GDM1 (cell line): ENCODE results near the gene CENPP.
"Not testable (repeated sequence)": the region's sequence is repeated elsewhere in the genome, so short reads cannot be mapped to it uniquely, and the experiment has no call there.

Experiments
- DNase-seq: peaks from one replicate; lab custom pipeline; 2025; lab: John Stamatoyannopoulos, UW

CENPP gene

GRCh38 chr9:92381775-92382174 lies 56.0 kb downstream of the CENPP start:
- no peak for DNase-seq

- DNase-seq: no peak
Measured at GRCh38 chr9:92384375-92384774, 58.6 kb downstream of the CENPP start.

DNA sequence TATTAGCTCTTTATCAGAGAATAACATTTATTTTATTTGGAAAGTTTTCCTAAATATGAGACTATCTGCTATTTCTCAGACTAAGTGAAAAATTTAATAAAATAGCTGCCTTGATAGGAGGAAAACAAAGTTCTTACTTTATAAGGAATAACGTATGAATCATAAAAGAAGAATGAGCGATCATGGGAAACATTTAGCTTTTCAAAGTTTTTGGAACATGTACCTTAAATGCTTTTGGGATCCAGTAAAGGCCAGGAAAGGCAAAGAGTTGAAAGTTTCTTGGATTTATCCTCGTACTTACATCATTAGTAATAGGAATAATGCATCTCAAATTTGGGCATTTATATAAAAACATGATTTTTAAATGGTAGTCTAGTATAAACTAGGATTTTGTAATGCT lies 59.2 kb downstream of the CENPP start:
- no peak for DNase-seq

GRCh38 chr9:92385477-92385876 lies 59.7 kb downstream of the CENPP start:
- DNase-seq: no peak

DNA sequence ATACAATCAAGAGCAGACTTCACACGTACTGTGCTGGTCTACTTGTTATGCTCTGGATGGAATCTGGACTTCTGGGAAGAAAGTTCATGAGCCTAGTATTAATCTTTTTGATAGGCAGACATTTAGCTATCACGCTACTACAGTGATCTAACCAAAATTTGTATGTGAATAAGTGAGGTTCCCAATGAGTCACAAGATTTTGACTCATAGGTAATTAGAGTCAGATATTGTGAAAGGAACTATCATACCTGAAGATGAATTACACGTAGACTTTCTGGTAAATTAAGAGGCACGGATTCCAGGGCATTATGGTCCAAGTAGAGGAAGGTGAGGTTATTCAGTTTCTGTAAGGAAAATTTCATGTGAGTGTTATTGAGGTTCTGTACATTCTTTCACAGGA lies 60.2 kb downstream of the CENPP start:
- no peak for DNase-seq

GRCh38 chr9:92392690-92393089 lies 66.9 kb downstream of the CENPP start:
- DNase-seq: no peak

DNA sequence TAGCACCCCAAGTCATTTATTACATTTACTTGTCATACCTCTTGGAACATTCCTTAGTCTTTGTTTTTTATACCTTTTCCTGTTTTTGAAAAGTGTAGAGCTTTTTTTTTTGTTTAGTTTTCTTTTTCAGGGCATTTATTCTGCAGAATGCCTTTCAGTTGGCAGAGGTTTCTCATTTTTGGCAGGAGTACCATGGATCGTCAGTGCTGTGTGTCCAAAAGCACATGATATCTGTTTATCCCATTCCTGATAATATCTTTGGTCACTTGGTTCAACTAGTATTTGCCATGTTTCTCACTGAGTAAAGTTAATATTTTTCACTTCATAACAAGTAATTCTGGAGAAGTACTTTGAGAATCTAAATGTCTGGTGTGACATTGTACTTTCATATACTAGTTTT lies 67.9 kb downstream of the CENPP start:
- no peak for DNase-seq

GRCh38 chr9:92395617-92396016 lies 69.9 kb downstream of the CENPP start:
- DNase-seq: no peak

DNA sequence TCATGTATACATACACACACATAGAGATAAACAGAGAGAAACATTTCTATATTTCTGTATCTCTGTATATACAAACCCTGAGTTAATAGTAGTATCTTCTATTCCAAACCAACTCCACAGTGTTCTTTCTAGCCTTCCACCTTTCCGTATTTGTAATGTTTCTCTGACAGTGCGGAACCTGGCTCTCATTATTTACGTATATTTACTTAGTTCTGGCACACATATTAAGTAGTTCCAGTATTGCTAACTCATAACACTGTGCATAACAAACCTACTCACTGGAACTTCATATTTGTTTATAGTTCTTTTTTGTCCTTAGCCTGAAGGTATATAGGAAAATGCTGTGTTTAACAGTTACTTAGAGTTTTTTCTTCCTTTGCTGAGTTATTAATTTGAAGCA lies 72.1 kb downstream of the CENPP start:
- DNase-seq: no peak

- DNase-seq: no peak
Measured at GRCh38 chr9:92402360-92402759, 76.6 kb downstream of the CENPP start.

GRCh38 chr9:92402826-92403745 lies 77.3 kb downstream of the CENPP start:
- no peak for DNase-seq

DNA sequence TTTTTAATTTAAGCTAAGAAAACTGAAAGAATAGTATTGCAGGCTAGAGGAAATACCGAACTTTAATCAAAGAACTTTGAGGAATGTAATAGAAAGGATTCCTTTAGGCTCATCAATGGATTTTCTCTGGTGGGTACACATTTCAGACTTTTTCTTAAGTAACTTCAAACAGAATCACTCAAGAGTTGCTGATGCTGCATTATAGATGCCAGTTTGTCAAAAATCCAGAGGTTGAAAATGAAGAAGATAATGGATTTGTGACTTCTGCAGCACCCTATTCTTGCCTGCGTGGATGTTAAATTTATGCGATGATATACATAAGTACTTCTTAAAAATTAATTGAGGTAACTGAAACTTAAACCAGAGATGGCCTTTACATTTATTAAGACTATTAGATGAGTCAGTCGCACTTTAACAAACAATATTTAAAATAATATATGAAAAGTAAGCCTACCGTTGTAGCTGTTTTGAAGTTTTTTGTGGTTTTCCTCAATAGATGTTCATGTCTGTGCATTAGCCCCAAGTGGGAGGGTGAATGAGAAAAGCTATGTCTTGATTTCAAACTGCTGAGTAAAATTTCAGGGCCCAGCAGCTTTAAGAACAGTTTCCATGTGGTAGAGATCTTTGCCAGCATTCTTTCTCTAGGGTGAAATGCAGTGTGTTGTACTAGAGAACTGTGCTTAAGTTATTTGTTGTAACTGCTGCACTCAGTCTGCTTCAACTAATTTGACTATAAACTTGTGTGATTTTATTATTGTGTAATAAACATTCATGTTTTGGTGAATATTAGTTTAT lies 78.5 kb downstream of the CENPP start, which contains the start of gene OGN:
Gene OGN (minus strand): TSS at position 537 of the 795 bp plus-strand sequence. CDS start 1,171 bp downstream, outside the sequence.
- DNase-seq: peak; percentile 6

GRCh38 chr9:92405818-92406217 lies 80.1 kb downstream of the CENPP start:
- no peak for DNase-seq

DNA sequence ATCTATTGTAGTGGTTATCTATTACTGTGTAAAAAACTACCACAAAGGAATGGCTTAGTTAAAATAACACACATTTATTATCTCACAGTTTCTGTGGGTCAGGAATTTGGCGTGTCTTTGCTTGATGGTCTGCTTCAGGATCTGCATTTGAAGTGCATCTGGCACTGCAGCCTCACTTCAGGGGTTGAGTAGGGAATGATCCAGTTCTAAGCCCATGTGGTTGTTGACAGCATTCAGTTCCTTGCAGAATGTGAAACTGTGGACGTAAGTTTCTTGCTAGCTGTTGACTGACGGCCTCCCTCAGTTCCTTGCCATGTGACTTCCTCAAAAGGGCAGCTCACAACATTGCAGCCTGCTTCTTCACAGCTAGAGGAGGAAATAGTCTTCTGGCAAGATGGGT lies 80.7 kb downstream of the CENPP start:
- peak; percentile 73 for DNase-seq

DNA sequence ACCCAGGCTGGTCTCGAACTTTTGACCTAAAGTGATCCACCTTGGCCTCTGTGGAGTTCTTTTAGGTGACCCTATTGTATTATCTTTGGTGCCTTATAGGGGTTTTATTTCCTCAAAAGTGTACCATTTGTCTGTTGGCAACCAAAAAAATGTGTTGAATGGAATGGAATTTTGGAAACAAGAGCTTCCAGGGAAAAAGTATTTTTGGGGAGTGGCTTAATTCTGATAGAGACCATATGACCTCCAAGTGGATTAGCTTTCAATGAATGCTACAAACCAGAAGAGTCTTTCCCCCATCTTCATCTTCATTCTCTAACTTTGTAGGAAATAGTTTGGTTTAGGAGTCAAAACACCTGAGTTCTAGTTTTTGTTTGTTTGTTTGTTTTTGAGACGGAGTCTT lies 82.1 kb downstream of the CENPP start:
- DNase-seq: no peak

DNA sequence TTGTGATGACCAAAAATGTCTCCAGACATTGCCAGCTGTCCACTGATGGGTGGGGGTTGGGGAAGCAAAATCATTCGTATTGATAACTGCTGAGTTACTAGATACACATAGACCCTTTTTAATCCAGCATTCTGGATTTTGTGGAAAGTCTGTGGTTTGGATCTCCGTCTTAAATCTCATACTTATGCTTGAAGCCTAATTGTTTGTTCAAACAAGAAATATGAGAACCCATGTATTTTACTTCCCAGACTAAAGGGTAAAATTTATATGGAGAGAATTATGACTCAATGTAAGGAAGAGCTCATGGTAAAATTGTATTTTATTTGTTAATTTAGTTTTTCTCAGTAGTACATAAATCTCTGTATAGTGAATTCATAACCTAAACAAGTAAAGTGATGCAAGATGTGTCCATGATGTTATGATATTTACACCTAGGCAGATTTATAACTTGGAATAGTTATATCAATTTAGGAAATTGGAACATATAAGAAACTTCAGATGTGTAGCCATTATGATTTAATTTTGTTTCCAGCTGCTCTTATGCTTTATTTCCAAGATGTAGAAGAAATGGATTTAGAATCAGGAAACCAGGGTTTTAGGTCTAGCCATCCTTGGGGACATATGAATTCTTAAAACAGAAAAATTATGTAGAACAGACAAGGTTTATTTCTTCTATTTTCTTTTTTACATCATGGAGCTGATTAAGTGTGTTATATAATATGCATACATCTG lies 83.2 kb downstream of the CENPP start:
- DNase-seq: no peak

GRCh38 chr9:92411157-92411556 lies 85.4 kb downstream of the CENPP start:
- DNase-seq: not testable (repeated sequence)

GRCh38 chr9:92414566-92414965 lies 88.8 kb downstream of the CENPP start:
- DNase-seq: no peak

- no peak for DNase-seq
Measured at GRCh38 chr9:92422611-92423338, 97.0 kb downstream of the CENPP start.

- no peak for DNase-seq
Measured at GRCh38 chr9:92423612-92424011, 97.9 kb downstream of the CENPP start.

DNA sequence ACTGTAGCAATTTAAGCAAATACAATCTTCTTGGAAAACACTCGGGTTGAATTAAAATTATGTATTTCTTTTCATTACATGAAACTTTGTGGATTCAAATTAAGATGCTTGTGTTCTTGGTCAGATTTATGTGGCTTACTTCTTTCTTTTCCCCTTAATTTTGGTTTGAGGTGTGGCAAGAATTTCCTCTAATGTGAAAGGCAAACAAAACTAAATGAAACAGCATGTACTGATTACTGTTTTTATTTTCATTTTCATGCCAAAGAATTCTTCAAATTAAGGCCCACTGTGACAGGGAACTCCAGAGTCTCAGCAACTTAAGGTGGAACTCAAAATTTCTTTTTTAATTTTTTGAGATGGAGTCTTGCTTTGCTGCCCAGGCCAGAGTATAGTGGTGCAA lies 98.6 kb downstream of the CENPP start, which contains the start of gene OMD:
Gene OMD (minus strand): TSS at position 132 of the 400 bp plus-strand sequence. CDS start 6,913 bp downstream, outside the sequence.
- no peak for DNase-seq
